Measurements from ENCODE around the gene ZNF256. TPM values are rescaled to one million over a fixed set of nuclear protein-coding genes. Genes with fewer than 3 reads are reported as not detected.
A peak's percentile ranks its signal among the peaks of the same experiment; 100 is the strongest.

ZNF256 gene
- total and polyA plus RNA-seq, 10 of the 15 experiments (the other 5 are each of a cell fraction or from before 2014, with no cell fraction given), result 1.0 to 7.5 (median 4.3) TPM

DNA sequence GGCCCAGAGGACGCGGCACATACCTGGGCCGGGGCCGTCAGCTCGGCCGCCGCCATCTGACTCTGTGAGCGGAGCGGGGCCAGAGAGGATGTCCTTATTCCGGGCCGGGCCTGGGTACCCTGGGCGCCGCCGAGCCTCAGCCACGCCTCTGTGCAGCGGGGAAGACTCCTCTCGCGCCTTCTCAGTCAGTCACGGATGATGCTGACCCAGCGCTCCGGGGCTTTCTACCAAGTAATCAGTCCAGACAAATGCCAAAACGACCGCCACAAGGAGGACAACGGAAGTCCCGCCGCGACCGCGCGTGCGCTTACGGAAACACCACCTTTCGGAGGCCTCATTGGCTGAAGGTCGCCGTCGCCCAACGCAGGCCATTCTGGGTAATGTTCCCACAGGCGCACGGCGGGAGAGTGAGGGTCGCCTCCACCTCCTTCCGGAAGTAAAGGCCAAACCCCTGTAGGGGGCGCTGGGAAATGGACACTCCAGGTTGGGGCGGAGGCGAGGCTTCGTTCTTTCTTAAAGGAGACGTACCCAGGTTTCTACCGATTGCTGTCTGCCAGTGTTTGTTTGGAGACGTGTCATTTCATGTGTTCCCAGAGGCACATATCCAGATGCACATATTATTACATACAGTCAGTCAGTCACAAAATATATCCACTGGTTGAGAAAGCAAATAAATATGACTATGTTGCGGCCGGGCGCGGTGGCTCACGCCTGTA, at the start of gene ZNF256 (continued):
- TF ChIP-seq, protein P1, sequence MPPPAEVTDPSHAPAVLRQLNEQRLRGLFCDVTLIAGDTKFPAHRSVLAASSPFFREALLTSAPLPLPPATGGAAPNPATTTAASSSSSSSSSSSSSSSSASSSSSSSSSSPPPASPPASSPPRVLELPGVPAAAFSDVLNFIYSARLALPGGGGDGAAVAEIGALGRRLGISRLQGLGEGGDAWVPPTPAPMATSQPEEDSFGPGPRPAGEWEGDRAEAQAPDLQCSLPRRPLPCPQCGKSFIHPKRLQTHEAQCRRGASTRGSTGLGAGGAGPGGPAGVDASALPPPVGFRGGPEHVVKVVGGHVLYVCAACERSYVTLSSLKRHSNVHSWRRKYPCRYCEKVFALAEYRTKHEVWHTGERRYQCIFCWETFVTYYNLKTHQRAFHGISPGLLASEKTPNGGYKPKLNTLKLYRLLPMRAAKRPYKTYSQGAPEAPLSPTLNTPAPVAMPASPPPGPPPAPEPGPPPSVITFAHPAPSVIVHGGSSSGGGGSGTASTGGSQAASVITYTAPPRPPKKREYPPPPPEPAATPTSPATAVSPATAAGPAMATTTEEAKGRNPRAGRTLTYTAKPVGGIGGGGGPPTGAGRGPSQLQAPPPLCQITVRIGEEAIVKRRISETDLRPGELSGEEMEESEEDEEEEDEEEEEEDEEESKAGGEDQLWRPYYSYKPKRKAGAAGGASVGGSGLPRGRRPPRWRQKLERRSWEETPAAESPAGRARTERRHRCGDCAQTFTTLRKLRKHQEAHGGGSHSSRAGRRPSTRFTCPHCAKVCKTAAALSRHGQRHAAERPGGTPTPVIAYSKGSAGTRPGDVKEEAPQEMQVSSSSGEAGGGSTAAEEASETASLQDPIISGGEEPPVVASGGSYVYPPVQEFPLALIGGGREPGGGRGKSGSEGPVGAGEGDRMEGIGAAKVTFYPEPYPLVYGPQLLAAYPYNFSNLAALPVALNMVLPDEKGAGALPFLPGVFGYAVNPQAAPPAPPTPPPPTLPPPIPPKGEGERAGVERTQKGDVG (CRISPR knock-in tag; IDR thresholded peaks at IDR 0.05), result no peak
- TF ChIP-seq, protein P2, sequence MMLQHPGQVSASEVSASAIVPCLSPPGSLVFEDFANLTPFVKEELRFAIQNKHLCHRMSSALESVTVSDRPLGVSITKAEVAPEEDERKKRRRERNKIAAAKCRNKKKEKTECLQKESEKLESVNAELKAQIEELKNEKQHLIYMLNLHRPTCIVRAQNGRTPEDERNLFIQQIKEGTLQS (IDR thresholded peaks at IDR 0.05; ENCODE audit: borderline replicate concordance, extremely low read depth, low read depth, low read length), result no peak
- TF ChIP-seq, protein P3, sequence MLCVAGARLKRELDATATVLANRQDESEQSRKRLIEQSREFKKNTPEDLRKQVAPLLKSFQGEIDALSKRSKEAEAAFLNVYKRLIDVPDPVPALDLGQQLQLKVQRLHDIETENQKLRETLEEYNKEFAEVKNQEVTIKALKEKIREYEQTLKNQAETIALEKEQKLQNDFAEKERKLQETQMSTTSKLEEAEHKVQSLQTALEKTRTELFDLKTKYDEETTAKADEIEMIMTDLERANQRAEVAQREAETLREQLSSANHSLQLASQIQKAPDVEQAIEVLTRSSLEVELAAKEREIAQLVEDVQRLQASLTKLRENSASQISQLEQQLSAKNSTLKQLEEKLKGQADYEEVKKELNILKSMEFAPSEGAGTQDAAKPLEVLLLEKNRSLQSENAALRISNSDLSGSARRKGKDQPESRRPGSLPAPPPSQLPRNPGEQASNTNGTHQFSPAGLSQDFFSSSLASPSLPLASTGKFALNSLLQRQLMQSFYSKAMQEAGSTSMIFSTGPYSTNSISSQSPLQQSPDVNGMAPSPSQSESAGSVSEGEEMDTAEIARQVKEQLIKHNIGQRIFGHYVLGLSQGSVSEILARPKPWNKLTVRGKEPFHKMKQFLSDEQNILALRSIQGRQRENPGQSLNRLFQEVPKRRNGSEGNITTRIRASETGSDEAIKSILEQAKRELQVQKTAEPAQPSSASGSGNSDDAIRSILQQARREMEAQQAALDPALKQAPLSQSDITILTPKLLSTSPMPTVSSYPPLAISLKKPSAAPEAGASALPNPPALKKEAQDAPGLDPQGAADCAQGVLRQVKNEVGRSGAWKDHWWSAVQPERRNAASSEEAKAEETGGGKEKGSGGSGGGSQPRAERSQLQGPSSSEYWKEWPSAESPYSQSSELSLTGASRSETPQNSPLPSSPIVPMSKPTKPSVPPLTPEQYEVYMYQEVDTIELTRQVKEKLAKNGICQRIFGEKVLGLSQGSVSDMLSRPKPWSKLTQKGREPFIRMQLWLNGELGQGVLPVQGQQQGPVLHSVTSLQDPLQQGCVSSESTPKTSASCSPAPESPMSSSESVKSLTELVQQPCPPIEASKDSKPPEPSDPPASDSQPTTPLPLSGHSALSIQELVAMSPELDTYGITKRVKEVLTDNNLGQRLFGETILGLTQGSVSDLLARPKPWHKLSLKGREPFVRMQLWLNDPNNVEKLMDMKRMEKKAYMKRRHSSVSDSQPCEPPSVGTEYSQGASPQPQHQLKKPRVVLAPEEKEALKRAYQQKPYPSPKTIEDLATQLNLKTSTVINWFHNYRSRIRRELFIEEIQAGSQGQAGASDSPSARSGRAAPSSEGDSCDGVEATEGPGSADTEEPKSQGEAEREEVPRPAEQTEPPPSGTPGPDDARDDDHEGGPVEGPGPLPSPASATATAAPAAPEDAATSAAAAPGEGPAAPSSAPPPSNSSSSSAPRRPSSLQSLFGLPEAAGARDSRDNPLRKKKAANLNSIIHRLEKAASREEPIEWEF (IDR thresholded peaks at IDR 0.05; ENCODE audit: insufficient replicate concordance, low read depth, low read length), result no peak
- TF ChIP-seq NR2C1 (IDR thresholded peaks at IDR 0.05), result no peak
- TF ChIP-seq MYC (IDR thresholded peaks at IDR 0.05; ENCODE audit: insufficient read depth, insufficient read length, insufficient replicate concordance, low read length, severe bottlenecking), result no peak
- no peak for TF ChIP-seq EED (IDR thresholded peaks at IDR 0.05; ENCODE audit: low read depth)
- TF ChIP-seq FOS (IDR thresholded peaks at IDR 0.05; ENCODE audit: borderline replicate concordance, extremely low read depth, insufficient read length), result no peak
- no peak for TF ChIP-seq ZBED1 (IDR thresholded peaks at IDR 0.05; ENCODE audit: borderline replicate concordance)
- TF ChIP-seq EP300 (IDR thresholded peaks at IDR 0.05; ENCODE audit: borderline replicate concordance in 1 of 2, control insufficient read depth in 1 of 2, low read depth in 2 of 2, low read length in 2 of 2), result no peak
- TF ChIP-seq CREM (IDR thresholded peaks at IDR 0.05; ENCODE audit: low read depth), result peak; percentile 56
- TF ChIP-seq, protein P4, sequence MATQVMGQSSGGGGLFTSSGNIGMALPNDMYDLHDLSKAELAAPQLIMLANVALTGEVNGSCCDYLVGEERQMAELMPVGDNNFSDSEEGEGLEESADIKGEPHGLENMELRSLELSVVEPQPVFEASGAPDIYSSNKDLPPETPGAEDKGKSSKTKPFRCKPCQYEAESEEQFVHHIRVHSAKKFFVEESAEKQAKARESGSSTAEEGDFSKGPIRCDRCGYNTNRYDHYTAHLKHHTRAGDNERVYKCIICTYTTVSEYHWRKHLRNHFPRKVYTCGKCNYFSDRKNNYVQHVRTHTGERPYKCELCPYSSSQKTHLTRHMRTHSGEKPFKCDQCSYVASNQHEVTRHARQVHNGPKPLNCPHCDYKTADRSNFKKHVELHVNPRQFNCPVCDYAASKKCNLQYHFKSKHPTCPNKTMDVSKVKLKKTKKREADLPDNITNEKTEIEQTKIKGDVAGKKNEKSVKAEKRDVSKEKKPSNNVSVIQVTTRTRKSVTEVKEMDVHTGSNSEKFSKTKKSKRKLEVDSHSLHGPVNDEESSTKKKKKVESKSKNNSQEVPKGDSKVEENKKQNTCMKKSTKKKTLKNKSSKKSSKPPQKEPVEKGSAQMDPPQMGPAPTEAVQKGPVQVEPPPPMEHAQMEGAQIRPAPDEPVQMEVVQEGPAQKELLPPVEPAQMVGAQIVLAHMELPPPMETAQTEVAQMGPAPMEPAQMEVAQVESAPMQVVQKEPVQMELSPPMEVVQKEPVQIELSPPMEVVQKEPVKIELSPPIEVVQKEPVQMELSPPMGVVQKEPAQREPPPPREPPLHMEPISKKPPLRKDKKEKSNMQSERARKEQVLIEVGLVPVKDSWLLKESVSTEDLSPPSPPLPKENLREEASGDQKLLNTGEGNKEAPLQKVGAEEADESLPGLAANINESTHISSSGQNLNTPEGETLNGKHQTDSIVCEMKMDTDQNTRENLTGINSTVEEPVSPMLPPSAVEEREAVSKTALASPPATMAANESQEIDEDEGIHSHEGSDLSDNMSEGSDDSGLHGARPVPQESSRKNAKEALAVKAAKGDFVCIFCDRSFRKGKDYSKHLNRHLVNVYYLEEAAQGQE (IDR thresholded peaks at IDR 0.05; ENCODE audit: low read depth, low read length), result no peak
- TF ChIP-seq EZH2 (IDR thresholded peaks at IDR 0.05; ENCODE audit: borderline replicate concordance, control insufficient read depth, low read depth, low read length), result no peak
- no peak for TF ChIP-seq NFYA (IDR thresholded peaks at IDR 0.05; ENCODE audit: borderline replicate concordance, low read depth, low read length)
